Adrenal gland (tissue), 12 donors: ENCODE results near the gene RPL39L. TPM values are rescaled to one million over a fixed set of nuclear protein-coding genes. Genes with fewer than 3 reads are reported as not detected.

Source experiments
- DNase-seq, 7 donors: peaks; one replicate each; pipeline ENCODE4 v3.0.0-alpha.2; 2019 to 2020
- H3K27ac ChIP-seq, 5 donors: fragments of 200-600 bp; sonication (generic) in 4 of 5; 1 replicate in 3 of 5; 2 replicates in 2 of 5; pipeline versions ENCODE4 v1.5.1 to v1.8.0; 2016 to 2020; ENCODE audit warnings: mild to moderate bottlenecking in 1 of 5
- H3K27me3 ChIP-seq: fragments of 200-600 bp; 2 replicates; pipeline ENCODE4 v1.8.0; 2021
- H3K36me3 ChIP-seq, 2 donors: fragments of 200-600 bp; replicated peaks in 1 of 2; 1 replicate in 1 of 2; 2 replicates in 1 of 2; pipeline versions ENCODE4 v1.5.1 to v1.8.0; 2018 to 2022
- H3K4me1 ChIP-seq, 2 donors: fragments of 200-600 bp; replicated peaks in 1 of 2; 1 replicate in 1 of 2; 2 replicates in 1 of 2; pipeline versions ENCODE4 v1.5.1 to v1.8.0; 2018 to 2021
- H3K4me3 ChIP-seq, 4 donors: fragments of 200-600 bp; sonication (generic) in 3 of 4; one replicate each; pipeline ENCODE4 v1.5.1; 2016 to 2018
- H3K9me3 ChIP-seq, 3 donors: fragments of 200-600 bp; sonication (generic) in 1 of 3; replicated peaks in 1 of 3; 1 replicate in 2 of 3; 2 replicates in 1 of 3; pipeline versions ENCODE4 v1.5.1 to v1.8.0; 2016 to 2021
- CTCF ChIP-seq, 6 experiments: fragments of 450-650 bp in 4 of 6; fragments of 200-600 bp in 2 of 6; sonication (generic) in 1 of 6; IDR thresholded peaks; 1 replicate in 5 of 6; 2 replicates in 1 of 6; pipeline versions ENCODE4 v1.5.1 to v1.8.0; 2016 to 2021; ENCODE audit warnings: antibody characterized with exemption in 6 of 6, mild to moderate bottlenecking in 2 of 6, moderate library complexity in 1 of 6
- POLR2A ChIP-seq, 2 donors: fragments of 450-650 bp; IDR thresholded peaks; one replicate each; pipeline ENCODE4 v1.6.1; 2017; ENCODE audit warnings: antibody characterized with exemption in 2 of 2, mild to moderate bottlenecking in 2 of 2, moderate library complexity in 1 of 2
- WGBS, 4 donors: extraction: QIAGEN DNeasy Blood & Tissue Kit in 2 of 4; methylation state at CpG; one replicate each; pipeline versions ENCODE4 v1.1.5 to v1.1.7; 2013 to 2017; 5-methylcytosine and 5-hydroxymethylcytosine counted together
- intact Hi-C, 2 donors: fragments of 100-400 bp; cut with DNase I; formaldehyde crosslinking; loops; one replicate each; pipeline versions ENCODE4 v1.14.1 to v1.15.0; 2022 to 2023
- polyA plus RNA-seq, 3 donors: library from polyadenylated mRNA; stranded (reverse); fragments of 200-250 nt in 2 of 3; fragments of 350-450 nt in 1 of 3; fragmentation: Illumina TruSeq in 1 of 3; extraction: RNeasy Lipid Tissue Mini Kit (QIAGEN cat#74804) in 1 of 3; gene quantifications; one replicate each; pipeline ENCODE4 v1.2.3, GENCODE V29; 2013 to 2014
- total RNA-seq, 9 donors: library from RNA; depleted of rRNA in 4 of 9; stranded (reverse); fragments of >200 nt in 4 of 9; fragments of 120-200 nt in 1 of 9; fragmentation: NEBNext Ultra II Directional in 1 of 9; extraction: Animal tissue kit (Norgen Biotek cat#: 25700) in 1 of 9; gene quantifications; one replicate each; pipeline versions ENCODE4 v1.1.0 to v1.2.4, GENCODE V29; 2013 to 2023
- donor health status: healthy with polysubstance abuse.
- donor health status: Bipolar disorder and iron deficiency.
- donor health status: DM: yes; HTN: yes; CAD: no.
- donor health status: DM: no; HTN: no; CAD: no.
- donor health status: DM: no; HTN: no; CAD: no.
- donor health status: DM: yes; HTN: yes; CAD: no.

RPL39L gene
- total and polyA plus RNA-seq, 12 donors, result 1.5 to 17.9 (median 3.1) TPM

- TF ChIP-seq CTCF (IDR thresholded peaks at IDR 0.05), result no peak
- whole genome bisulfite sequencing, 4 donors, result 83 to 88% (median 87%) methylated on average over 5 of the region's 5 CpGs
- H3K27me3 ChIP-seq, result no peaks in the 10 kb centered on the region
- intact Hi-C loops, result no loop called here
- no peak for DNase-seq
- no peak overlapping the region for H3K27ac ChIP-seq
- no peaks in the 10 kb centered on the region for H3K9me3 ChIP-seq
- H3K4me1 ChIP-seq, result no peaks in the 10 kb centered on the region
- no peak overlapping the region for H3K4me3 ChIP-seq
- peaks cover 0 to 3% of the 10 kb centered on the region in 2 donors for H3K36me3 ChIP-seq
Measured at GRCh38 chr3:187072511-187072910, 66.8 kb downstream of the RPL39L start.

GRCh38 chr3:187072102-187072501, 67.2 kb downstream of the RPL39L start:
- 77 to 100% (median 84%) methylated on average over 3 of the region's 3 CpGs for WGBS, 4 donors
- no peak for TF ChIP-seq CTCF (IDR thresholded peaks at IDR 0.05)
- TF ChIP-seq POLR2A (IDR thresholded peaks at IDR 0.05), result no peak

More at GRCh38 chr3:187072102-187072501, 67.2 kb downstream of the RPL39L start:
- Histone ChIP-seq H3K27ac (no peak overlapping the region), H3K9me3 (no peaks in the 10 kb centered on the region), H3K27me3 (no peaks in the 10 kb centered on the region), H3K4me3 (no peak overlapping the region), H3K36me3 (peaks cover 0 to 3% of the 10 kb centered on the region in 2 donors), H3K4me1 (no peaks in the 10 kb centered on the region)
- no peak for DNase-seq
- intact Hi-C loops, result no loop called here

Other genes starting within 250 kb of the RPL39L start
- 10 to 100 TPM; 14.1 to 95.0 (median 60.1) TPM for gene ST6GAL1, start 209.0 kb downstream of the RPL39L start, total RNA-seq
- gene ST6GAL1, start 209.0 kb downstream of the RPL39L start, polyA plus RNA-seq, result 10 to 100 TPM in 2 of 3 donors, 1 to 10 TPM in 1; 7.2 to 30.9 (median 10.6) TPM
- under 1 TPM in 1 of 9 donors, not detected in 8; 0.11 TPM for gene RTP1, start 58.0 kb upstream of the RPL39L start, total RNA-seq
- gene RTP1, start 58.0 kb upstream of the RPL39L start, polyA plus RNA-seq, result under 1 TPM in 1 of 3 donors, not detected in 2; 0.03 TPM
- gene MASP1, start 152.2 kb upstream of the RPL39L start, total RNA-seq, result 10 to 100 TPM in 3 of 9 donors, 1 to 10 TPM in 5, under 1 TPM in 1; 0.94 to 19.5 (median 5.3) TPM
- 1 to 10 TPM in 2 of 3 donors, under 1 TPM in 1; 0.72 to 8.3 (median 4.4) TPM for gene MASP1, start 152.2 kb upstream of the RPL39L start, polyA plus RNA-seq
- gene RTP4, start 228.9 kb upstream of the RPL39L start, total RNA-seq, result 1 to 10 TPM; 1.0 to 6.7 (median 3.1) TPM
- 1 to 10 TPM; 3.5 to 4.3 (median 3.6) TPM for gene RTP4, start 228.9 kb upstream of the RPL39L start, polyA plus RNA-seq